GM20431 (cell line): ENCODE measurements around the gene ERVFRD-1.

Experiments
- in situ Hi-C: fragments of 300-500 bp; cut with MseI, MboI; formaldehyde crosslinking; loops from one replicate; pipeline ENCODE4 v1.15.0; 2020; ENCODE audit warnings: low sequenced_read_pairs; ENCODE audit not compliant: unreplicated experiment

Gene ERVFRD-1

GRCh38 chr6:11058406-11058805 is 53.1 kb downstream of the ERVFRD-1 start:
- in situ Hi-C loops = loop anchor here (10.0 to 25.0 kb wide), 3 partner anchors 104 to 571 kb away; partner anchors contain the start of gene MAK

- in situ Hi-C loops = loop anchor here (10.0 to 25.0 kb wide), 3 partner anchors 102 to 570 kb away; partner anchors contain the start of gene MAK
Observed at GRCh38 chr6:11056871-11057270, 54.7 kb downstream of the ERVFRD-1 start.

- in situ Hi-C loops = loop anchor here (10.0 to 25.0 kb wide), 3 partner anchors 100 to 568 kb away; partner anchors contain the start of gene MAK
Observed at GRCh38 chr6:11055127-11055627, 56.3 kb downstream of the ERVFRD-1 start.

- in situ Hi-C loops = loop anchor here (10.0 to 25.0 kb wide), 3 partner anchors 100 to 567 kb away; partner anchors contain the start of gene MAK
Observed at GRCh38 chr6:11054722-11055121, 56.8 kb downstream of the ERVFRD-1 start.

GRCh38 chr6:11053307-11053706 is 58.2 kb downstream of the ERVFRD-1 start:
- in situ Hi-C loops = loop anchor here (10.0 to 25.0 kb wide), 3 partner anchors 99 to 566 kb away; partner anchors contain the start of gene MAK
